Thyroid gland (tissue), 4 donors: ENCODE data around the gene PIP4K2C. TPM values are rescaled to one million over a fixed set of nuclear protein-coding genes. Genes with fewer than 3 reads are reported as not detected.

Source experiments
- DNase-seq, 2 donors: peaks; one replicate each; pipeline ENCODE4 v3.0.0-alpha.2; 2019
- H3K27ac ChIP-seq, 3 donors: fragments of 200-600 bp; sonication (generic); 1 replicate in 2 of 3; 2 replicates in 1 of 3; pipeline ENCODE4 v1.5.1; 2016 to 2019; ENCODE audit warnings: mild to moderate bottlenecking in 1 of 3, moderate library complexity in 1 of 3
- H3K27me3 ChIP-seq: fragments of 200-600 bp; sonication (generic); one replicate; pipeline ENCODE4 v1.5.1; 2019
- H3K36me3 ChIP-seq, 2 donors: fragments of 200-600 bp; sonication (generic); one replicate each; pipeline ENCODE4 v1.5.1; 2016 to 2019
- H3K4me1 ChIP-seq, 2 donors: fragments of 200-600 bp; sonication (generic); one replicate each; pipeline ENCODE4 v1.5.1; 2017 to 2019
- H3K4me3 ChIP-seq, 3 donors: fragments of 200-600 bp; sonication (generic); replicated peaks in 1 of 3; 1 replicate in 2 of 3; 2 replicates in 1 of 3; pipeline ENCODE4 v1.5.1; 2016; ENCODE audit warnings: mild to moderate bottlenecking in 1 of 3
- H3K9me3 ChIP-seq: fragments of 200-600 bp; sonication (generic); one replicate; pipeline ENCODE4 v1.5.1; 2017
- CTCF ChIP-seq, 6 experiments: fragments of 200-600 bp in 3 of 6; fragments of 450-650 bp in 3 of 6; sonication (generic) in 3 of 6; IDR thresholded peaks; one replicate each; pipeline ENCODE4 v1.5.1; 2016 to 2019; ENCODE audit warnings: antibody characterized with exemption in 6 of 6, mild to moderate bottlenecking in 2 of 6, inconsistent platforms in 1 of 6, moderate library complexity in 1 of 6
- POLR2A ChIP-seq, 2 donors: fragments of 450-650 bp; IDR thresholded peaks; one replicate each; pipeline ENCODE4 v1.6.1; 2017; ENCODE audit warnings: antibody characterized with exemption in 2 of 2, mild to moderate bottlenecking in 2 of 2, moderate library complexity in 1 of 2
- WGBS, 2 donors: methylation state at CpG; one replicate each; pipeline ENCODE4 v1.1.5; 2017; 5-methylcytosine and 5-hydroxymethylcytosine counted together
- intact Hi-C: fragments of 100-400 bp; cut with DNase I; formaldehyde crosslinking; loops from one replicate; pipeline ENCODE4 v1.15.1; 2023
- total RNA-seq, 4 donors: library from RNA; depleted of rRNA; stranded (reverse); fragments of >200 nt; gene quantifications; one replicate each; pipeline ENCODE4 v1.2.3, GENCODE V29; 2016

PIP4K2C gene
- total RNA-seq, 4 donors from 2014 or later = 29.6 to 82.6 (median 59.2) TPM

DNA sequence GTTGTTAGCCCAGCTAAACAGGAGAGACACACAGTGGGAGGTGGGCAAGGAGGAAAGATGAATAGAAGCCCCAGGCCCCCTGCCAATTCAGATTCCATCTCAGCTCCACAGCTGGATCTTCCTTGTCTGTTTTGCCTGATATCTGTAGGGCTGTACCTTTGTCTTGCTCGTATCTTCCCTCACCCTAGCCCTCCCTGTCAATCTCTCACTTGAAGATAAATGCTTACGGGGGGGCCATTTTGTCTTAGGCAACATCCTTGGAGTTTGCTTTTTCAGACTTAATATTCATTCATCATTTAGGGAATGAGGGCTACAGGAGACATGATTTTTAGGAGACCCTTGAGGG lies 38.7 kb upstream of the PIP4K2C start:
- TF ChIP-seq CTCF (IDR thresholded peaks at IDR 0.05) = no peak
- TF ChIP-seq POLR2A (IDR thresholded peaks at IDR 0.05) = no peak
- H3K36me3 ChIP-seq = no peaks in the 10 kb centered on the region
- H3K27me3 ChIP-seq = no peaks in the 10 kb centered on the region
- H3K27ac ChIP-seq = no peak overlapping the region
- H3K4me1 ChIP-seq = peaks cover 4 to 9% of the 10 kb centered on the region in 2 donors
- WGBS, 2 donors = 87 to 91% methylated on average over 2 of the region's 2 CpGs
- no peak for DNase-seq
- intact Hi-C loops = no loop called here
- no peak overlapping the region for H3K4me3 ChIP-seq
- no peaks in the 10 kb centered on the region for H3K9me3 ChIP-seq

DNA sequence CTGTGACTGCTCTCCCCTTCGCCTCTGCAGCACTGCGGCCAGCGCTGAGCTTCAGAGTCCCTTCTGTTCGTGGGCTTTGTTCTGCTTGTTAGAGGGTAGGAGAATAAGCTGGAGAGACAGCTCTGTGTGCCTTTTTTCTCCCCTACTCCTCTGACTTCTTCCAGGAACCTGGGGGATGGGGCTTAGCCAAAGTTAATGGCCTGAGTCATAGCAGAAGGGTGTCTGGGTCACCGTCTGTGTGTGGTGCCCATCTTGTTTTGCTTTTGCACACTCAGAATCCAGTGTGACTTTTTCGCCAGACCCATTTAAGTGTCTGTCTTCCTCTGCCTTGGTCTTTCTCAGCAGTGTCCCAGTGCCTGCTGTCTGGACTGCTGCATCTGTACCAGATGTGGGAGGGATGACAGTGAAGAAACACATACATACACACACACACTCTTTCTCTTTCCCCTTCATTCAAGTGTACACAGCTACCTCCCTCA lies 38.1 kb upstream of the PIP4K2C start:
- DNase-seq = no peak
- H3K4me1 ChIP-seq = peaks cover 4 to 9% of the 10 kb centered on the region in 2 donors
- H3K27ac ChIP-seq = no peak overlapping the region
- TF ChIP-seq CTCF (IDR thresholded peaks at IDR 0.05) = no peak
- TF ChIP-seq POLR2A (IDR thresholded peaks at IDR 0.05) = no peak
- no peak overlapping the region for H3K4me3 ChIP-seq
- 61 to 70% methylated on average over 6 of the region's 6 CpGs for WGBS, 2 donors
- no peaks in the 10 kb centered on the region for H3K36me3 ChIP-seq
- intact Hi-C loops = no loop called here
- H3K9me3 ChIP-seq = no peaks in the 10 kb centered on the region
- H3K27me3 ChIP-seq = no peaks in the 10 kb centered on the region

DNA sequence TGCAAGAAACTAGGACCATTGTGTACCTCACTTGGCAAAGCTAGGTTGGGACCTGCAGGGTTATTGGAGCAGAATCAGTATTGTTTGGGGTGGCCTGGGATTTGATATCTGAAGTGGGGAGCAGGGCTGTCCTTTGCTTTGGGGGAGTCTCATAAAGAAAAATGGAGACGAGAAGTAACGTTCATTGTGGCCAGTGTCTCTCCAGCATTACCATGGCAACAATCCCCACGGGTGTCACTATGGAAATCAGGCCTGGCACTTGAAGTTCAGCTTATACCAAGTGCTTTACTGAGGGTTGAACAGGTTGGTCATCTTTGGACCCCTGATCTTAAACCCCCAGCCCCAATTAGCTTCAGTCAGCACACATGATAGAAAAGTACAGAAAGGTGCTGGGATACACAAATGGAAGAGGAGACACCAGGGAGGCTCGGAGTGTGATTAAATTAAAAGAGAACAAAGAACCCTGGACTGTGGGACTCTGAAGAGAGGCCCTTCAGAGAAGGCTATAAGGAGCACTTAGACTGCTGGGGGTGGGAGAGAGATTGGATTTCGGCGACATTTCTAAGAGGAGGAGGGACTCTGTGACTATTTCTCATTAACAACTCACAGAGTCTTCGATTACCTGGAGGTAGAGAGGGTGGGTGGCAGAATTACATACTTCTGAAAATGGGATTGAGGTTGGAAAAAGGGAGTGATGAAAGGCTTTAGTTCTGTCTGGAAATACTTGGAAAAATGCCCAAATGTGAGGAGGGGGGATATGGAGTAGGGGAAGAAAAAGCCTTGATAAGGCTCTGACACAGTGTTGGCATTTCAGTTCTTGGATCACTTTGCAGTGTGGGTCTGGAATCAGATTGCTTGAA lies 37.4 kb upstream of the PIP4K2C start:
- H3K4me3 ChIP-seq = no peak overlapping the region
- H3K9me3 ChIP-seq = no peaks in the 10 kb centered on the region
- DNase-seq = no peak
- H3K27ac ChIP-seq = no peak overlapping the region
- 40 to 41% methylated on average over 7 of the region's 7 CpGs for WGBS, 2 donors
- H3K4me1 ChIP-seq = peaks cover 4 to 9% of the 10 kb centered on the region in 2 donors
- intact Hi-C loops = no loop called here
- no peaks in the 10 kb centered on the region for H3K36me3 ChIP-seq
- no peaks in the 10 kb centered on the region for H3K27me3 ChIP-seq
- no peak for TF ChIP-seq POLR2A (IDR thresholded peaks at IDR 0.05)
- TF ChIP-seq CTCF (IDR thresholded peaks at IDR 0.05) = no peak

GRCh38 chr12:57554453-57554852 lies 36.5 kb upstream of the PIP4K2C start:
- H3K27me3 ChIP-seq = no peaks in the 10 kb centered on the region
- intact Hi-C loops = no loop called here
- DNase-seq = no peak
- no peak overlapping the region for H3K27ac ChIP-seq
- H3K36me3 ChIP-seq = no peaks in the 10 kb centered on the region
- no peaks in the 10 kb centered on the region for H3K9me3 ChIP-seq
- TF ChIP-seq CTCF (IDR thresholded peaks at IDR 0.05) (no peak), POLR2A (IDR thresholded peaks at IDR 0.05) (no peak)
- no peak overlapping the region for H3K4me3 ChIP-seq
- peaks cover 4 to 8% of the 10 kb centered on the region in 2 donors for H3K4me1 ChIP-seq
- 94 to 100% methylated on average over 2 of the region's 2 CpGs for WGBS, 2 donors

GRCh38 chr12:57554897-57555296 lies 36.1 kb upstream of the PIP4K2C start:
- no peaks in the 10 kb centered on the region for H3K9me3 ChIP-seq
- no peak overlapping the region for H3K27ac ChIP-seq
- intact Hi-C loops = no loop called here
- no peaks in the 10 kb centered on the region for H3K27me3 ChIP-seq
- TF ChIP-seq CTCF (IDR thresholded peaks at IDR 0.05) (no peak), POLR2A (IDR thresholded peaks at IDR 0.05) (no peak)
- no peak overlapping the region for H3K4me3 ChIP-seq
- DNase-seq = no peak
- H3K36me3 ChIP-seq = no peaks in the 10 kb centered on the region
- WGBS, 2 donors = 89 to 100% methylated on average over 1 of the region's 1 CpG
- peaks cover 3 to 4% of the 10 kb centered on the region in 2 donors for H3K4me1 ChIP-seq
